GM19035 (cell line): Measurements from ENCODE around the gene EHBP1.

ENCODE experiments used
- ATAC-seq: cut with Tn5 transposase; IDR thresholded peaks from one replicate; pipeline ENCODE4 v1.9.1; 2021; ENCODE audit not compliant: unreplicated experiment

Gene EHBP1

GRCh38 chr2:62705007-62705829 lies at the start of gene EHBP1:
TSS of gene EHBP1 (plus strand) at chr2:62705713. CDS start at chr2:62707192, 1,479 bp downstream.
- ATAC-seq: peak; percentile 93

GRCh38 chr2:62657783-62658182 lies 47.7 kb upstream of the EHBP1 start:
- no peak for ATAC-seq

- ATAC-seq: no peak
Observed at GRCh38 chr2:62658891-62659290, 46.6 kb upstream of the EHBP1 start.

- ATAC-seq: peak; percentile 89
Observed at GRCh38 chr2:62660087-62660486, 45.4 kb upstream of the EHBP1 start.

GRCh38 chr2:62660582-62661262 lies 44.8 kb upstream of the EHBP1 start:
- ATAC-seq: peak; percentile 25

- ATAC-seq: no peak
Observed at GRCh38 chr2:62661263-62661635, 44.3 kb upstream of the EHBP1 start.

GRCh38 chr2:62662131-62662530 lies 43.4 kb upstream of the EHBP1 start:
- ATAC-seq: no peak

GRCh38 chr2:62662554-62662953 lies 43.0 kb upstream of the EHBP1 start:
- no peak for ATAC-seq

- no peak for ATAC-seq
Observed at GRCh38 chr2:62663411-62663810, 42.1 kb upstream of the EHBP1 start.

- ATAC-seq: no peak
Observed at GRCh38 chr2:62663920-62664795, 41.4 kb upstream of the EHBP1 start.

GRCh38 chr2:62665446-62665845 lies 40.1 kb upstream of the EHBP1 start:
- no peak for ATAC-seq

- ATAC-seq: no peak
Observed at GRCh38 chr2:62669180-62669579, 36.3 kb upstream of the EHBP1 start.

- ATAC-seq: no peak
Observed at GRCh38 chr2:62672601-62673000, 32.9 kb upstream of the EHBP1 start.

GRCh38 chr2:62675062-62675461 lies 30.5 kb upstream of the EHBP1 start:
- no peak for ATAC-seq

GRCh38 chr2:62685256-62685655 lies 20.3 kb upstream of the EHBP1 start:
- ATAC-seq: no peak

- ATAC-seq: no peak
Observed at GRCh38 chr2:62686012-62686685, 19.4 kb upstream of the EHBP1 start.

- ATAC-seq: no peak
Observed at GRCh38 chr2:62687636-62688035, 17.9 kb upstream of the EHBP1 start.

- ATAC-seq: no peak
Observed at GRCh38 chr2:62688771-62689170, 16.7 kb upstream of the EHBP1 start.

- no peak for ATAC-seq
Observed at GRCh38 chr2:62691186-62691585, 14.3 kb upstream of the EHBP1 start.

GRCh38 chr2:62692225-62692624 lies 13.3 kb upstream of the EHBP1 start:
- no peak for ATAC-seq

GRCh38 chr2:62698653-62699052 lies 6.9 kb upstream of the EHBP1 start:
- no peak for ATAC-seq
